Measurements from ENCODE around the gene SLC44A3.

DNA sequence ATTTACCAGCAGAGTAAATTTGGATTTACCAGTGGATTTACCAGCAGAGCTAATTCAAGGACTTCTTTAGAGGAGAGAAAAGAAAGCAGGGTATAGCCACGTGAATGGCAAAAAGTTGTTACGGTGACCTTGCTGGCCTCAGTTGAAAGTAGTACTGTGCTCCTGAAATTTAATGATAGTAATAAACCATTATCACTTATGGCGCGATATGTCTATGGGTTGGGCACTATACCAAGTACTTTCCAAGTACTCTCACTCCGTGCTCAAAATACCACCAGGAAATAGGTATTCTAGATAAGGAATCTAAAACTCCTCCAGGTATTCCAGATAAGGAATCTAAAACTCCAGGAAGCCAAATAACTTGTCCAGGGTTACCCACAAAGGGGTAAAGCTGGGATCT is 35.8 kb downstream of the SLC44A3 start:
- no peak for TF ChIP-seq JUNB (IDR thresholded peaks at IDR 0.05; ENCODE audit: unreplicated experiment)
- TF ChIP-seq, protein P1, sequence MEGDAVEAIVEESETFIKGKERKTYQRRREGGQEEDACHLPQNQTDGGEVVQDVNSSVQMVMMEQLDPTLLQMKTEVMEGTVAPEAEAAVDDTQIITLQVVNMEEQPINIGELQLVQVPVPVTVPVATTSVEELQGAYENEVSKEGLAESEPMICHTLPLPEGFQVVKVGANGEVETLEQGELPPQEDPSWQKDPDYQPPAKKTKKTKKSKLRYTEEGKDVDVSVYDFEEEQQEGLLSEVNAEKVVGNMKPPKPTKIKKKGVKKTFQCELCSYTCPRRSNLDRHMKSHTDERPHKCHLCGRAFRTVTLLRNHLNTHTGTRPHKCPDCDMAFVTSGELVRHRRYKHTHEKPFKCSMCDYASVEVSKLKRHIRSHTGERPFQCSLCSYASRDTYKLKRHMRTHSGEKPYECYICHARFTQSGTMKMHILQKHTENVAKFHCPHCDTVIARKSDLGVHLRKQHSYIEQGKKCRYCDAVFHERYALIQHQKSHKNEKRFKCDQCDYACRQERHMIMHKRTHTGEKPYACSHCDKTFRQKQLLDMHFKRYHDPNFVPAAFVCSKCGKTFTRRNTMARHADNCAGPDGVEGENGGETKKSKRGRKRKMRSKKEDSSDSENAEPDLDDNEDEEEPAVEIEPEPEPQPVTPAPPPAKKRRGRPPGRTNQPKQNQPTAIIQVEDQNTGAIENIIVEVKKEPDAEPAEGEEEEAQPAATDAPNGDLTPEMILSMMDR (conservative IDR thresholded peaks at IDR 0.05; ENCODE audit: low read depth in 2 of 2), result no peak
- TF ChIP-seq EZH2phosphoT487 (IDR thresholded peaks at IDR 0.05; ENCODE audit: unreplicated experiment), result no peak
- TF ChIP-seq, protein P2, sequence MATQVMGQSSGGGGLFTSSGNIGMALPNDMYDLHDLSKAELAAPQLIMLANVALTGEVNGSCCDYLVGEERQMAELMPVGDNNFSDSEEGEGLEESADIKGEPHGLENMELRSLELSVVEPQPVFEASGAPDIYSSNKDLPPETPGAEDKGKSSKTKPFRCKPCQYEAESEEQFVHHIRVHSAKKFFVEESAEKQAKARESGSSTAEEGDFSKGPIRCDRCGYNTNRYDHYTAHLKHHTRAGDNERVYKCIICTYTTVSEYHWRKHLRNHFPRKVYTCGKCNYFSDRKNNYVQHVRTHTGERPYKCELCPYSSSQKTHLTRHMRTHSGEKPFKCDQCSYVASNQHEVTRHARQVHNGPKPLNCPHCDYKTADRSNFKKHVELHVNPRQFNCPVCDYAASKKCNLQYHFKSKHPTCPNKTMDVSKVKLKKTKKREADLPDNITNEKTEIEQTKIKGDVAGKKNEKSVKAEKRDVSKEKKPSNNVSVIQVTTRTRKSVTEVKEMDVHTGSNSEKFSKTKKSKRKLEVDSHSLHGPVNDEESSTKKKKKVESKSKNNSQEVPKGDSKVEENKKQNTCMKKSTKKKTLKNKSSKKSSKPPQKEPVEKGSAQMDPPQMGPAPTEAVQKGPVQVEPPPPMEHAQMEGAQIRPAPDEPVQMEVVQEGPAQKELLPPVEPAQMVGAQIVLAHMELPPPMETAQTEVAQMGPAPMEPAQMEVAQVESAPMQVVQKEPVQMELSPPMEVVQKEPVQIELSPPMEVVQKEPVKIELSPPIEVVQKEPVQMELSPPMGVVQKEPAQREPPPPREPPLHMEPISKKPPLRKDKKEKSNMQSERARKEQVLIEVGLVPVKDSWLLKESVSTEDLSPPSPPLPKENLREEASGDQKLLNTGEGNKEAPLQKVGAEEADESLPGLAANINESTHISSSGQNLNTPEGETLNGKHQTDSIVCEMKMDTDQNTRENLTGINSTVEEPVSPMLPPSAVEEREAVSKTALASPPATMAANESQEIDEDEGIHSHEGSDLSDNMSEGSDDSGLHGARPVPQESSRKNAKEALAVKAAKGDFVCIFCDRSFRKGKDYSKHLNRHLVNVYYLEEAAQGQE (IDR thresholded peaks at IDR 0.05; ENCODE audit: unreplicated experiment), result no peak

All from GM23338 (cell line).